ENCODE data around the gene PACSIN1. TPM values are rescaled to one million over a fixed set of nuclear protein-coding genes. Genes with fewer than 3 reads are reported as not detected.

PACSIN1 gene
- total RNA-seq, 1 donor from 2014 or later, result not detected

GRCh38 chr6:34473967-34474366, 8.1 kb downstream of the PACSIN1 start:
- ATAC-seq, result no peak
- H3K27ac ChIP-seq, result no peak overlapping the region
- no peaks in the 10 kb centered on the region for H3K36me3 ChIP-seq
- intact Hi-C loops (cut with DNase I), result no loop called here
- H3K4me1 ChIP-seq, result no peaks in the 10 kb centered on the region
- H3K27me3 ChIP-seq (ENCODE audit: low read depth), result peaks cover 15% of the 10 kb centered on the region
- no peak overlapping the region for H3K4me3 ChIP-seq
- no peaks in the 10 kb centered on the region for H3K9me3 ChIP-seq
- TF ChIP-seq, protein P1, sequence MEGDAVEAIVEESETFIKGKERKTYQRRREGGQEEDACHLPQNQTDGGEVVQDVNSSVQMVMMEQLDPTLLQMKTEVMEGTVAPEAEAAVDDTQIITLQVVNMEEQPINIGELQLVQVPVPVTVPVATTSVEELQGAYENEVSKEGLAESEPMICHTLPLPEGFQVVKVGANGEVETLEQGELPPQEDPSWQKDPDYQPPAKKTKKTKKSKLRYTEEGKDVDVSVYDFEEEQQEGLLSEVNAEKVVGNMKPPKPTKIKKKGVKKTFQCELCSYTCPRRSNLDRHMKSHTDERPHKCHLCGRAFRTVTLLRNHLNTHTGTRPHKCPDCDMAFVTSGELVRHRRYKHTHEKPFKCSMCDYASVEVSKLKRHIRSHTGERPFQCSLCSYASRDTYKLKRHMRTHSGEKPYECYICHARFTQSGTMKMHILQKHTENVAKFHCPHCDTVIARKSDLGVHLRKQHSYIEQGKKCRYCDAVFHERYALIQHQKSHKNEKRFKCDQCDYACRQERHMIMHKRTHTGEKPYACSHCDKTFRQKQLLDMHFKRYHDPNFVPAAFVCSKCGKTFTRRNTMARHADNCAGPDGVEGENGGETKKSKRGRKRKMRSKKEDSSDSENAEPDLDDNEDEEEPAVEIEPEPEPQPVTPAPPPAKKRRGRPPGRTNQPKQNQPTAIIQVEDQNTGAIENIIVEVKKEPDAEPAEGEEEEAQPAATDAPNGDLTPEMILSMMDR (IDR thresholded peaks at IDR 0.05), result no peak
- DNase-seq, result no peak

DNA sequence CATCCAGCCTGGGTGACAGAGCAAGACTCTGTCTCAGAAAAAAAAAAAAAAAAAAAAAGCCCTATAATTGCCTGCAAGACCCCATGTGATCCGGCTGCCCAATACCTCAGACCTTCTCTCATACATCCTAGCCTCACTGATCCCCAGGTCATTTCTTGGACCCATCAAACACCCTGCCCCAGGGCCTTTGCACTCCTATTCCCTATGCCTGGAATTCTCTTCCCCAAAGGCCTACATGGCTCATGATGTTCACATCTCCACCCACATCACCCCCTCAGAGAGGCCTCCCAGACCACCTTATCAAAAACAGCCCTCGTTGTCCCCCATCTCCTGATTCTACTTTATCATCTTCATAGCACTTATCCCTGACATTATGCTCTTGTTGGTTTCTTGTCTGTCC, 8.9 kb downstream of the PACSIN1 start:
- H3K4me3 ChIP-seq, result no peak overlapping the region
- ATAC-seq (no peak), DNase-seq (no peak)
- TF ChIP-seq, protein P1 (IDR thresholded peaks at IDR 0.05), result no peak
- H3K36me3 ChIP-seq, result no peaks in the 10 kb centered on the region
- intact Hi-C loops (cut with DNase I), result no loop called here
- H3K27me3 ChIP-seq (ENCODE audit: low read depth), result peaks cover 9% of the 10 kb centered on the region
- no peaks in the 10 kb centered on the region for H3K4me1 ChIP-seq
- no peaks in the 10 kb centered on the region for H3K9me3 ChIP-seq
- H3K27ac ChIP-seq, result no peak overlapping the region

GRCh38 chr6:34475238-34475682, 9.4 kb downstream of the PACSIN1 start:
- ATAC-seq (no peak), DNase-seq (no peak)
- H3K9me3 ChIP-seq, result no peaks in the 10 kb centered on the region
- no peak overlapping the region for H3K27ac ChIP-seq
- TF ChIP-seq, protein P1 (IDR thresholded peaks at IDR 0.05), result no peak
- H3K36me3 ChIP-seq, result no peaks in the 10 kb centered on the region
- intact Hi-C loops (cut with DNase I), result no loop called here
- no peaks in the 10 kb centered on the region for H3K4me1 ChIP-seq
- no peak overlapping the region for H3K4me3 ChIP-seq
- peaks cover 9% of the 10 kb centered on the region for H3K27me3 ChIP-seq (ENCODE audit: low read depth)

DNA sequence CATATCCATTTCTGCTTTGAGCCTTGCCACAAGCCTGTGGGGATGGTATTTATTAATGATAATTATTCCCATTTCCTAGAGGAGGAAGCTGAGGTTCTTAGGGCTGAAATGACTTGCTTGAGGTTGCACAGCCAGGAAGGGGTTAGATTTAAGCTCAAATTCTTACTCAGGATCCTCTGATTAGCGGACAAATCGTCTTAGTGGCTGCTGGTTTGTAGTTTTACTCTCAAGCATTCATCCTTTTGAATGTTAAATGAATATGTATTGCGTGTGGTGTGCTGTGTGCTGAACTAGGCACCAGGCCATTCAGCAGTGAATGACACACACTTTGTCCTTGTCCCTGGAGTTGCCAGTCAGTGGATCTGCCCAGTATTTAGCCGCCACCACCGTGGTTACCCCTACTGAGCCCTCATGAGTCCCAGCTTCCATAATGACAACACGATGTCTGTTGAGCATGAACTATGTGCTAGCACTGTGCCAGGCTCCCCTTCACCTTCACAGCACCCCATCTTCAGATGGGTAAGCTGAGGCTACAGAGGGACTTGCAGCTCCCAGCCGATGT, 10.0 kb downstream of the PACSIN1 start:
- Histone ChIP-seq H3K27me3 (ENCODE audit: low read depth) (peaks cover 9% of the 10 kb centered on the region), H3K36me3 (no peaks in the 10 kb centered on the region), H3K4me1 (no peaks in the 10 kb centered on the region), H3K9me3 (no peaks in the 10 kb centered on the region), H3K4me3 (no peak overlapping the region), H3K27ac (no peak overlapping the region)
- TF ChIP-seq, protein P1 (IDR thresholded peaks at IDR 0.05), result no peak
- DNase-seq (no peak), ATAC-seq (no peak)
- intact Hi-C loops (cut with DNase I), result no loop called here

GRCh38 chr6:34476447-34476846, 10.6 kb downstream of the PACSIN1 start:
- intact Hi-C loops (cut with DNase I), result no loop called here

More at GRCh38 chr6:34476447-34476846, 10.6 kb downstream of the PACSIN1 start:
- ATAC-seq (peak in 1 of 2 donors; percentile 21), DNase-seq (no peak)
- no peaks in the 10 kb centered on the region for H3K36me3 ChIP-seq
- H3K27ac ChIP-seq, result no peak overlapping the region
- H3K27me3 ChIP-seq (ENCODE audit: low read depth), result peaks cover 9% of the 10 kb centered on the region
- TF ChIP-seq, protein P1 (IDR thresholded peaks at IDR 0.05), result no peak
- H3K4me3 ChIP-seq, result no peak overlapping the region
- H3K4me1 ChIP-seq, result no peaks in the 10 kb centered on the region
- H3K9me3 ChIP-seq, result no peaks in the 10 kb centered on the region

All from lower lobe of right lung (tissue), 2 donors.